ENCODE data around the gene RBM45. TPM values are rescaled to one million over a fixed set of nuclear protein-coding genes. Genes with fewer than 3 reads are reported as not detected.

The RBM45 gene
- total RNA-seq, 4 donors from 2014 or later, result 18.0 to 25.3 (median 22.5) TPM

DNA sequence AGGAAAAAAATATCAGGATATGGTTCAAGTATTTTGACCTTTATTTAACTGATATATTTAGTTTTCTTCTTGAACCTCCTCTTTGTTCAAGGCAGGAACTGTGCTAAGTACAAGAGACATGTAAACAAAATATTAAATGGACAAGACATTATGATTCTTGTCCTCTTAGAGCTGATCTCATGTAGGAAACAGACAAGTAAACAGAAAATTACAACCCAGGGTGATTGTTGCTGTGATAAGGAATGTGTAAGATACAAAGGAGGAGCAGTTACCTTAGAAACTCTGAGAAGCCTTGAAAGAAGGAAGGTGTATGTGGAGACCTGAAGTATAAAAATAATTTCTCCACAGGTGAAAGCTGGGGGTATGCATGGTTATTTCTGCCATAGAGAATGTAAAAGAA lies 12.9 kb downstream of the RBM45 start:
- Histone ChIP-seq H3K27ac (no peak overlapping the region), H3K4me3 (replicated peaks in 1 of 3) (no peak overlapping the region), H3K4me1 (no peaks in the 10 kb centered on the region), H3K27me3 (no peaks in the 10 kb centered on the region), H3K9me3 (no peaks in the 10 kb centered on the region), H3K36me3 (peaks cover 7 to 20% of the 10 kb centered on the region in 2 donors)
- TF ChIP-seq POLR2A (IDR thresholded peaks at IDR 0.05), result no peak
- intact Hi-C loops (cut with DNase I), result no loop called here
- no peak for DNase-seq

DNA sequence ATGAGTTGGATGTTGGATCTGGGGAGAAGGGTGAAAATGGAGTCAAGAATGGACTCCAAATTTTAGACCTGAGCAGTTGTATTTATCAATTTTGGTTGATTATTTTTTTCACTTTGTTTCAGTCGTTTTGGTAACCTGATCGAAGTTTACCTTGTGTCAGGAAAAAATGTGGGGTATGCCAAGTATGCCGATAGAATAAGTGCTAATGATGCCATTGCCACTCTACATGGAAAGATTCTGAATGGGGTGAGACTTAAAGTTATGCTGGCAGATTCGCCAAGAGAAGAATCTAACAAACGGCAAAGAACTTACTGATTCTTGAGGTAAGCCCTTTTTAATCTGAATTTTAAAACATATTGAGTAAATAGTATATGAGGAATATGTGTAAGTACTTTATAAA lies 13.6 kb downstream of the RBM45 start:
- WGBS, 2 donors, result 56 to 67% methylated on average over 5 of the region's 5 CpGs
- no peaks in the 10 kb centered on the region for H3K4me1 ChIP-seq
- no peak overlapping the region for H3K4me3 ChIP-seq (replicated peaks in 1 of 3)
- H3K27me3 ChIP-seq, result no peaks in the 10 kb centered on the region
- intact Hi-C loops (cut with DNase I), result no loop called here
- DNase-seq, result no peak
- peaks cover 7 to 17% of the 10 kb centered on the region in 2 donors for H3K36me3 ChIP-seq
- no peaks in the 10 kb centered on the region for H3K9me3 ChIP-seq
- H3K27ac ChIP-seq, result no peak overlapping the region
- TF ChIP-seq, protein P1, sequence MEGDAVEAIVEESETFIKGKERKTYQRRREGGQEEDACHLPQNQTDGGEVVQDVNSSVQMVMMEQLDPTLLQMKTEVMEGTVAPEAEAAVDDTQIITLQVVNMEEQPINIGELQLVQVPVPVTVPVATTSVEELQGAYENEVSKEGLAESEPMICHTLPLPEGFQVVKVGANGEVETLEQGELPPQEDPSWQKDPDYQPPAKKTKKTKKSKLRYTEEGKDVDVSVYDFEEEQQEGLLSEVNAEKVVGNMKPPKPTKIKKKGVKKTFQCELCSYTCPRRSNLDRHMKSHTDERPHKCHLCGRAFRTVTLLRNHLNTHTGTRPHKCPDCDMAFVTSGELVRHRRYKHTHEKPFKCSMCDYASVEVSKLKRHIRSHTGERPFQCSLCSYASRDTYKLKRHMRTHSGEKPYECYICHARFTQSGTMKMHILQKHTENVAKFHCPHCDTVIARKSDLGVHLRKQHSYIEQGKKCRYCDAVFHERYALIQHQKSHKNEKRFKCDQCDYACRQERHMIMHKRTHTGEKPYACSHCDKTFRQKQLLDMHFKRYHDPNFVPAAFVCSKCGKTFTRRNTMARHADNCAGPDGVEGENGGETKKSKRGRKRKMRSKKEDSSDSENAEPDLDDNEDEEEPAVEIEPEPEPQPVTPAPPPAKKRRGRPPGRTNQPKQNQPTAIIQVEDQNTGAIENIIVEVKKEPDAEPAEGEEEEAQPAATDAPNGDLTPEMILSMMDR (IDR thresholded peaks at IDR 0.05), result no peak
- TF ChIP-seq POLR2A (IDR thresholded peaks at IDR 0.05), result no peak

DNA sequence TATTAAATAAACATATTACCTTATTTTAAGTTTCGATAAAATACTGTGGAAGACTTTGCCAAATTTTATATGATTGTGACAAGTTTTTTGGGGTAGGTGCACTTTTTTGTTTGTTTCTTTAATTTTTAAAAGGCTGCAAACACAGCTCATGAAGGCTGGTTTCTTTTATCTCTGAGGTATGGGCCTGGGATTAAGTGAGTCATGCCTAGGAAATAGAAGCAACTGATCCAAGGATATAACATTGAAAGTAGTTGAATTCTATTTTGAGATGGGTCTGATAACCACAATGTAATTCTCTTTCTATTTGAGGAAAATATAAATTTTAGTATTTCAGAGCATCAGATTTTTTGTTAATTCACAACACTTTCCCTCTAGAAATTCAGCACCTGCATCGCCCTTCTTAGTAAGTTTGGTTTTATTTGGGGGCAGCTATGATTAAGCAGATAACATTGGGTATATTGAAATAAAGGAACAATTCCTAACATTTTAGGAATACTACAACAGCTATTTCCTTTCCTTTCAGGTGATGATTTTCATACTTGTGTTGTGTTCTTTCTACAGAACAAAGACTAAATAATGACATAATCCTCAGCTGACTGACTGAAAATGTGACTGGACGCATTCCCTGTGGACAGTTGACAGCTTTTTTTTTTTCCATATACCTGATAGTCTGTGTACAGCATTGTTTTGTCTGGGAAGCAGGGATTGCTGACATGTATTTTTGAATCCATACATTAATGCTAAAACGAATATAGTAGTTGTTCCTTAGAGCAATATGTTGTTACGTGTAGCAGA lies 16.8 kb downstream of the RBM45 start:
- WGBS, 2 donors, result 93% methylated on average over 5 of the region's 5 CpGs
- intact Hi-C loops (cut with DNase I), result no loop called here
- Histone ChIP-seq H3K4me3 (replicated peaks in 1 of 3) (no peak overlapping the region), H3K27ac (no peak overlapping the region), H3K4me1 (peaks cover 5 to 6% of the 10 kb centered on the region in 2 donors), H3K27me3 (no peaks in the 10 kb centered on the region), H3K9me3 (no peaks in the 10 kb centered on the region), H3K36me3 (peaks cover 3 to 6% of the 10 kb centered on the region in 2 donors)
- DNase-seq, result no peak
- TF ChIP-seq POLR2A (IDR thresholded peaks at IDR 0.05), result no peak
- TF ChIP-seq, protein P1 (IDR thresholded peaks at IDR 0.05), result no peak

DNA sequence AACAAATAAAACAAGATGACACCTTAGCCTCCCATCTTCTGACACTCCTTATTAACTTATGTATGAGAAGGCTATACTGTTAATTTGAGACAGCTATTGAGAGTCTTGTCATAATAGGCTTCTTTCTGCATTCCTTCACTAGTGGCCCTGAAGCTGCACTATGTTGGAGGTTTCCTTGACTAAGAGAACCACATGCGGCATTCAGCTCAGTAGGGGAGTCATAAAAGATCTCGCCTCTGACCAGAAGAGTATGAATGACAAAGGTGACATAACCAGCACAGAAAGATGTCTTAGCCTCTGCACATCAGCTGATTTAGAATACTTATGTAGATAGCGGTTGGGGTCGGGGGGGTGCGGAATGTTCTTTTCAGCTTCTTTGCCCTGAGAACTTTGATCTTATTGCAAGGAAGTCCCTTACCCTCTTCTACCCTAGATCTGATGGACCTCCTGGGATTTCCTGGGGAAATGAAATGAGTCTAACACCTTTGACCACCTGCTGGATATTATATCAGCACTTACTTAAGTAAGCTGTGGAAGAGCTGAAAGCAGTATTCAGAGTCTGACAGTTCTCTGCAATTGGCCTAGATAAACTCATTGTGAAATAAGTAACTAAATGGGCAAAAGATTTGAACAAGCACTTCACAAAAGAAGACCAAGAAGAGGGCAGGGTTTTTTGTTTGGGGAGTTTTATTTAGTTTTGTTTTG lies 24.2 kb downstream of the RBM45 start:
- intact Hi-C loops (cut with DNase I), result no loop called here

DNA sequence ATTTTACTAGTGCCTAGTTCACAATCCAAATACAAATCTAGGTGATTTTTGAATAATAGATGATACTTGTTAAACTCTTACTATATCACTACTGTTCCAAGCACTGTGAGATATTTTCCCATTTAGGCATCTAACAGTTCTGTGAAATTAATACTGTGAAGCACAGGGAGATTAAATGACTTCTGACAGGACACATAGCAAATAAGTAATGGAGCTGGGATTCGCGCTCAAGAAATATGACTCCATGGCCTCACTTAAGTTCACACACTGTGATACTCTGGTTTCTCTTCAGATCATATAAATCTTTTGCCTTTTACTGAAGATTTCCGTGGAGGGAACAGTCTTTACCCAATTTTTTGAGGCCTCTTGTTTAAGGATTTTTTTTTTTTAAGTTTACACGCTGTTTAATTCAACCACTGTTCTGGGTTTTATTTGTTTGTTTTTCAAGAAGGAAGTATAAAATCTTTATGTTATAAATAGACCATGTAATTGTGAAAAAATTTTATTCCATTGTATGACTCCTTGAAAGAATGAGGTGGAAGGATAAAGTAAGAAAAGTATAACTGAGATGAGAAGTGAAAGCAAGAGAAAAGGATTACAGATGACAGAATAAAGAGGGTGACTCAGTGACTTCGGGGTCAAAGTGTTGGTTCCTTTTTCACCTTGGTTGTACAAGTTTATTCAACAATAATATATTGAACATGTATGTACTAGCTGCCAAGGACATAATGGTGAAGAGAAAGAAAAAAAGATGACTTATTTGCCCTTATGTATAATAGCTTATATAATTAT lies 30.2 kb downstream of the RBM45 start:
- Histone ChIP-seq H3K4me1 (no peaks in the 10 kb centered on the region), H3K4me3 (replicated peaks in 1 of 3) (no peak overlapping the region), H3K27me3 (no peaks in the 10 kb centered on the region), H3K27ac (no peak overlapping the region), H3K36me3 (no peaks in the 10 kb centered on the region), H3K9me3 (no peaks in the 10 kb centered on the region)
- WGBS, 2 donors, result 76 to 90% methylated on average over 5 of the region's 5 CpGs
- intact Hi-C loops (cut with DNase I), result loop anchor here (10.0 kb wide), 1 partner anchor 52 kb away; the partner anchor contains the start of gene OSBPL6
- TF ChIP-seq POLR2A (IDR thresholded peaks at IDR 0.05), result no peak
- TF ChIP-seq, protein P1 (IDR thresholded peaks at IDR 0.05), result no peak
- DNase-seq, result no peak

More for the DNA sequence above, 24.2 kb downstream of the RBM45 start:
- WGBS, 2 donors, result 94% methylated on average over 5 of the region's 5 CpGs
- Histone ChIP-seq H3K27ac (no peak overlapping the region), H3K4me3 (replicated peaks in 1 of 3) (no peak overlapping the region), H3K27me3 (no peaks in the 10 kb centered on the region), H3K4me1 (peaks cover 5 to 6% of the 10 kb centered on the region in 2 donors), H3K9me3 (no peaks in the 10 kb centered on the region), H3K36me3 (peaks cover 0 to 11% of the 10 kb centered on the region in 2 donors)
- TF ChIP-seq POLR2A (IDR thresholded peaks at IDR 0.05), result no peak
- TF ChIP-seq, protein P1 (IDR thresholded peaks at IDR 0.05), result no peak
- no peak for DNase-seq

Measured in thyroid gland (tissue), 4 donors.